ENCODE results near the gene WDR90. TPM values are rescaled to one million over a fixed set of nuclear protein-coding genes. Genes with fewer than 3 reads are reported as not detected.

The WDR90 gene
- total and polyA plus RNA-seq, 3 experiments from 2014 or later: 1.4 to 78.4 (median 69.6) TPM

DNA sequence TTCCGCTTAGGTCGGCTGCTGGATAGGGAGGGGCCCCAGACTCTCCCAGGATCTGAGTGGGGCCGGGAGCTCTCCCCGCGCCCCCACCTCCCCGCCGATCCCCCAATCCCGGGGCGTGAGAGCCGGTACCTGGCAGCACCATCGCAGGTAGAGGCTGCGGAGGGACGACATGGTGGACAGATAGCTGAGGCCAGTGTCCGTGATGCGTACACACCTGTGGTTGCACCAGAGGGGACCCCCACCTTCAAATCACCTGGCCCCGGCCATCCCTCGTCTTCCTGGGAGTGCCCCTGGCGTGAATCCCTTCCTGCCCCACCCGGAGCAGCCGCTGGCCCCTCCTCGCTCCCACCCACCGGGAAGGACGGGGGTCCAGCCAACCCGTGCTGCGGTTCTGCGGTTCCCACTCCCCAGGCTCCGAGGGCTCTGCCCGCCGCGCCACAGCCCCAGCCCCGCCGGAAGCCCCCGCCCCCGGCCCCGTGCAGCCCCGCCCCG, 45.7 kb downstream of the WDR90 start:
- Mint-ChIP-seq H3K4me1 (peaks cover 28 to 51% (median 37%) of the 10 kb centered on the region in 3 donors), H3K36me3 (peaks cover 0 to 5% (median 0%) of the 10 kb centered on the region in 3 donors), H3K9me3 (no peaks in the 10 kb centered on the region), H3K27ac (peak overlapping the region in 2 of 8 donors; percentile 41 to 67), H3K27me3 (peaks cover 0 to 1% of the 10 kb centered on the region in 2 donors), H3K4me3 (peak overlapping the region in 6 of 7 donors; percentile 23 to 84 (median 70))
- Histone ChIP-seq H3K4me1 (ENCODE audit: insufficient read depth, low read length) (peaks cover 23% of the 10 kb centered on the region), H3K27me3 (ENCODE audit: insufficient read depth, low read length, poor library complexity, severe bottlenecking) (no peaks in the 10 kb centered on the region), H3K27ac (ENCODE audit: low read depth, low read length) (peak overlapping the region; percentile 31), H3K9me3 (ENCODE audit: low read length) (no peaks in the 10 kb centered on the region), H3K4me3 (ENCODE audit: low read length) (peak overlapping the region; percentile 51), H3K36me3 (ENCODE audit: insufficient read depth, low read length) (no peaks in the 10 kb centered on the region)
- peak in 2 of 5 donors; percentile 31 to 55 for DNase-seq
- POLR2A ChIA-PET: interaction anchor here (0.5 to 2.1 kb wide), 15 partner anchors 11 to 917 kb away, joined by 3 to 21 read pairs (median 5); partner anchors contain the start of genes ANTKMT, CCDC78, CIAO3 and CRAMP1
- CTCF ChIA-PET: interaction anchor here (1.0 to 1.8 kb wide), 8 partner anchors 13 to 59 kb away, joined by 3 to 10 read pairs (median 4); partner anchors contain the start of genes CIAO3, METTL26, RHOT2 and STUB1

- peak overlapping the region in 6 of 8 donors; percentile 5 to 86 (median 64) for H3K27ac Mint-ChIP-seq
Observed at GRCh38 chr16:695355-696089, 46.4 kb downstream of the WDR90 start.

GRCh38 chr16:698911-699671, 49.9 kb downstream of the WDR90 start:
- Mint-ChIP-seq H3K4me1 (peaks cover 18 to 45% (median 20%) of the 10 kb centered on the region in 3 donors), H3K4me3 (peak overlapping the region in 6 of 7 donors; percentile 32 to 88 (median 64)), H3K9me3 (no peaks in the 10 kb centered on the region), H3K27ac (peak overlapping the region in 2 of 8 donors; percentile 38 to 49), H3K27me3 (peaks cover 8 to 10% of the 10 kb centered on the region in 2 donors), H3K36me3 (peaks cover 0 to 2% (median 0%) of the 10 kb centered on the region in 3 donors)
- POLR2A ChIA-PET: interaction anchor here (0.7 to 1.1 kb wide), 5 partner anchors 12 to 51 kb away, joined by 3 to 6 read pairs (median 3); no protein-coding TSS in a partner anchor
- H3K9me3 ChIP-seq (ENCODE audit: low read length): no peaks in the 10 kb centered on the region
- peaks cover 34% of the 10 kb centered on the region for H3K4me1 ChIP-seq (ENCODE audit: insufficient read depth, low read length)
- CTCF ChIA-PET: interaction anchor here (0.7 to 1.8 kb wide), 5 partner anchors 13 to 327 kb away, joined by 3 to 4 read pairs (median 3); partner anchors contain the start of gene ANTKMT
- H3K27ac ChIP-seq (ENCODE audit: low read depth, low read length): no peak overlapping the region
- no peaks in the 10 kb centered on the region for H3K36me3 ChIP-seq (ENCODE audit: insufficient read depth, low read length)
- H3K27me3 ChIP-seq (ENCODE audit: insufficient read depth, low read length, poor library complexity, severe bottlenecking): peaks cover 23% of the 10 kb centered on the region
- no peak for DNase-seq
- no peak overlapping the region for H3K4me3 ChIP-seq (ENCODE audit: low read length)

More at GRCh38 chr16:695355-696089, 46.4 kb downstream of the WDR90 start:
- peak overlapping the region; percentile 73 for H3K4me3 ChIP-seq (ENCODE audit: low read length)
- Mint-ChIP-seq H3K4me1 (peaks cover 27 to 50% (median 31%) of the 10 kb centered on the region in 3 donors), H3K4me3 (peak overlapping the region; percentile 76 to 84 (median 80)), H3K9me3 (no peaks in the 10 kb centered on the region), H3K27me3 (peaks cover 0 to 1% of the 10 kb centered on the region in 2 donors), H3K36me3 (peaks cover 0 to 2% (median 0%) of the 10 kb centered on the region in 3 donors)
- peaks cover 29% of the 10 kb centered on the region for H3K4me1 ChIP-seq (ENCODE audit: insufficient read depth, low read length)
- no peaks in the 10 kb centered on the region for H3K9me3 ChIP-seq (ENCODE audit: low read length)
- no peaks in the 10 kb centered on the region for H3K36me3 ChIP-seq (ENCODE audit: insufficient read depth, low read length)
- H3K27me3 ChIP-seq (ENCODE audit: insufficient read depth, low read length, poor library complexity, severe bottlenecking): no peaks in the 10 kb centered on the region
- peak; percentile 35 to 79 (median 65) for DNase-seq
- ChIA-PET POLR2A (interaction anchor here (0.5 to 2.1 kb wide), 17 partner anchors 9 to 916 kb away, joined by 3 to 21 read pairs (median 4); partner anchors contain the start of genes ANTKMT, CAPN15, CCDC78 and CIAO3), CTCF (interaction anchor here (0.9 to 1.8 kb wide), 9 partner anchors 13 to 59 kb away, joined by 3 to 10 read pairs (median 3); partner anchors contain the start of genes CIAO3, METTL26, RHOT2 and STUB1)
- peak overlapping the region; percentile 44 for H3K27ac ChIP-seq (ENCODE audit: low read depth, low read length)

DNA sequence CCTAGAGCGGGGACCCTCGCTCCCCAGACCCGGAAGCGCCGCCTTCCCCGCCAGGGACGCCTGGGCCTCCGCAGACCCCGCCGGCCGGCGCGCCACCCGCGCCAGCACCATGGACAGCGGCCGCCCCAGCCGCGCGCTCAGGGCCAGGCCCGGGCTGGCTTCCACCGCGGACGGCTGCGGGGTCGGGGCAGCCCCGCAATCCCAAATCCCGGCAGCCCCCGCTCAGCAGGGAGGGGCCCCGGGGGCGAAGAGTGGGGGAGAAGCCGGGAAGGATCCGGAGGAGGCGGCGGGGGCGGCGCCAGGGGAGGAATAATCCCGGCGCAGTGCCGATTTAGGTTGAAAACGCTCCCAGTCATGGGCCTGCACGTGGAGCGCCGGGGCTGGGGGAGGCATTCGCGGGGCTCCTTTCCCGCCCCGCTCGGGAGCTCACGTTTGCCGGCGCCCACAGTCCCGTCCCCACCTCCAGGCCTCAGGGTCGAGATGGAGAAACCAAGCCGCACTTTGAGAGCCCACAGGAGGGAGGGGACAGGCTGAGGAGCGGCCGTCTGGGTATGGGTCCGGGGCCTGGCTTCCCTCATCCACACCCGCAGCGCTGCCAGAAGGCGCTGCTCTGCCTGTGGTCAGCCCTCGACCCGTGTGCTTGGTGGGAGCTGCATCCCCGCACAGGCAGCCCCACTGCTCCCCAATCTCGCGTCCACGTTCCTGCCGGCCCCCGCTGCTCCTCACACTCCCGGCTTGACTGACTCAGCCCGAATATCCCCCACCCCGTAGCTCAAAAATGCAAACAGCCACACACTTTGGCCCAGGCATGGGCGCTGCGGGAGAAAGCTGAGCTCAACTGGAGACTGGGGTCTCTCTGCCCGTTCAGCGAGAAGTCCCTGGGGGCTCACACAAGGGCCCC, 51.8 kb downstream of the WDR90 start:
- H3K9me3 ChIP-seq (ENCODE audit: low read length): no peaks in the 10 kb centered on the region
- no peak overlapping the region for H3K27ac Mint-ChIP-seq
- H3K27me3 ChIP-seq (ENCODE audit: insufficient read depth, low read length, poor library complexity, severe bottlenecking): peaks cover 34% of the 10 kb centered on the region
- no peaks in the 10 kb centered on the region for H3K36me3 Mint-ChIP-seq
- H3K27me3 Mint-ChIP-seq: peaks cover 8 to 11% of the 10 kb centered on the region in 2 donors
- H3K4me3 Mint-ChIP-seq: peak overlapping the region in 1 of 7 donors; percentile 35
- H3K9me3 Mint-ChIP-seq: no peaks in the 10 kb centered on the region
- H3K36me3 ChIP-seq (ENCODE audit: insufficient read depth, low read length): no peaks in the 10 kb centered on the region
- no peak overlapping the region for H3K4me3 ChIP-seq (ENCODE audit: low read length)
- DNase-seq: peak; percentile 43 to 68 (median 49)
- H3K4me1 Mint-ChIP-seq: peaks cover 11 to 35% (median 16%) of the 10 kb centered on the region in 3 donors
- H3K27ac ChIP-seq (ENCODE audit: low read depth, low read length): no peak overlapping the region
- CTCF ChIA-PET: no interaction called here
- POLR2A ChIA-PET: no interaction called here
- peaks cover 28% of the 10 kb centered on the region for H3K4me1 ChIP-seq (ENCODE audit: insufficient read depth, low read length)

- H3K27ac Mint-ChIP-seq: no peak overlapping the region
- peaks cover 19 to 20% of the 10 kb centered on the region in 2 donors for H3K27me3 Mint-ChIP-seq
- ChIA-PET POLR2A (interaction anchor here (0.8 to 1.0 kb wide), 2 partner anchors 18 to 23 kb away, joined by 3 read pairs; no protein-coding TSS in a partner anchor), CTCF (interaction anchor here (1.1 kb wide), 1 partner anchor 10 kb away, joined by 4 read pairs; no protein-coding TSS in a partner anchor)
- H3K36me3 ChIP-seq (ENCODE audit: insufficient read depth, low read length): no peaks in the 10 kb centered on the region
- H3K9me3 ChIP-seq (ENCODE audit: low read length): no peaks in the 10 kb centered on the region
- peaks cover 22% of the 10 kb centered on the region for H3K4me1 ChIP-seq (ENCODE audit: insufficient read depth, low read length)
- DNase-seq: no peak
- peaks cover 11 to 34% (median 13%) of the 10 kb centered on the region in 3 donors for H3K4me1 Mint-ChIP-seq
- H3K27ac ChIP-seq (ENCODE audit: low read depth, low read length): no peak overlapping the region
- H3K4me3 Mint-ChIP-seq: peak overlapping the region in 2 of 7 donors; percentile 23 to 66
- no peaks in the 10 kb centered on the region for H3K36me3 Mint-ChIP-seq
- H3K27me3 ChIP-seq (ENCODE audit: insufficient read depth, low read length, poor library complexity, severe bottlenecking): peaks cover 40% of the 10 kb centered on the region
- no peak overlapping the region for H3K4me3 ChIP-seq (ENCODE audit: low read length)
- H3K9me3 Mint-ChIP-seq: no peaks in the 10 kb centered on the region
Observed at GRCh38 chr16:702341-702740, 53.2 kb downstream of the WDR90 start.

GRCh38 chr16:703406-703805, 54.2 kb downstream of the WDR90 start:
- peaks cover 11 to 32% (median 13%) of the 10 kb centered on the region in 3 donors for H3K4me1 Mint-ChIP-seq
- POLR2A ChIA-PET: interaction anchor here (1.1 kb wide), 1 partner anchor 28 kb away, joined by 3 read pairs; the partner anchor contains the start of gene RHBDL1
- H3K4me3 ChIP-seq (ENCODE audit: low read length): no peak overlapping the region
- no peak overlapping the region for H3K27ac Mint-ChIP-seq
- H3K4me1 ChIP-seq (ENCODE audit: insufficient read depth, low read length): peaks cover 22% of the 10 kb centered on the region
- H3K27me3 Mint-ChIP-seq: peaks cover 28% of the 10 kb centered on the region in 2 donors
- no peaks in the 10 kb centered on the region for H3K36me3 ChIP-seq (ENCODE audit: insufficient read depth, low read length)
- H3K9me3 Mint-ChIP-seq: no peaks in the 10 kb centered on the region
- no peak for DNase-seq
- no peak overlapping the region for H3K4me3 Mint-ChIP-seq
- CTCF ChIA-PET: interaction anchor here (1.0 kb wide), 1 partner anchor 9 kb away, joined by 4 read pairs; no protein-coding TSS in a partner anchor
- H3K9me3 ChIP-seq (ENCODE audit: low read length): no peaks in the 10 kb centered on the region
- H3K36me3 Mint-ChIP-seq: no peaks in the 10 kb centered on the region
- no peak overlapping the region for H3K27ac ChIP-seq (ENCODE audit: low read depth, low read length)
- H3K27me3 ChIP-seq (ENCODE audit: insufficient read depth, low read length, poor library complexity, severe bottlenecking): peaks cover 47% of the 10 kb centered on the region
